ENCODE measurements around the gene CEP350.

DNA sequence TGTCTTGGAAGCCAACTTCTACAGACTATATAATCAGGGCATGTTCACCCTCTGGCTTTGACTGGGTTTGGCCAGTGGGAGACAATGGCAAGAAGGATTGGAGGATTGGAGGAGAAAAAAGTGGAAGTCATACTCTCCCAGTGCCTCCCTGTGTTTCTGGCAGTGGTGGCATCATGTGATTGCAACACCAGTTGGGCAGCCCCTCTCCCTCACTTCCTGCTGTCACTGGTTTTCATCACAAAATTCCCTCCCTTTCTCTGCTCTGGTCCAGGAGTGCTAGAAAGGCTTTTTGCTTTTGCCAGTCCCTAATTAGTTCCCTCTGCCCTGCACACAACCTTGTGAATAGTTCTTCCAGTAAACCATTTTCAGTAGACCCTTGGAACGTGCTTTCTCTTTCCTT, 196.4 kb downstream of the CEP350 start:
- no peak for TF ChIP-seq YY1 (IDR thresholded peaks at IDR 0.05; ENCODE audit: insufficient read depth, insufficient read length)
- no peak for TF ChIP-seq ZNF274 (IDR thresholded peaks at IDR 0.05; ENCODE audit: low read depth, low read length)
- TF ChIP-seq SUZ12 (IDR thresholded peaks at IDR 0.05; ENCODE audit: extremely low read depth, insufficient read depth, insufficient read length): no peak

Measured in NT2/D1 (cell line).